Activated naive CD4-positive, alpha-beta T cell treated with Interleukin-2 at 50 U/mL for 16 hours (primary cell): Measurements from ENCODE around the gene WDR82.

Experiments
- DNase-seq: peaks from one replicate; pipeline ENCODE4 v3.0.0-alpha.2; 2020

Gene WDR82

GRCh38 chr3:52236424-52236886 is 42.0 kb downstream of the WDR82 start:
- DNase-seq = no peak

GRCh38 chr3:52234516-52235447 is 43.7 kb downstream of the WDR82 start:
- DNase-seq = no peak

- DNase-seq = no peak
Observed at GRCh38 chr3:52233968-52234367, 44.5 kb downstream of the WDR82 start.

- no peak for DNase-seq
Observed at GRCh38 chr3:52233108-52233591, 45.3 kb downstream of the WDR82 start.

- DNase-seq = peak; percentile 37
Observed at GRCh38 chr3:52232279-52233107, 46.0 kb downstream of the WDR82 start.

- DNase-seq = peak; percentile 90
Observed at GRCh38 chr3:52231502-52232278, 46.8 kb downstream of the WDR82 start.

- DNase-seq = no peak
Observed at GRCh38 chr3:52230889-52231499, 47.5 kb downstream of the WDR82 start.

- no peak for DNase-seq
Observed at GRCh38 chr3:52230461-52230860, 48.0 kb downstream of the WDR82 start.

GRCh38 chr3:52229656-52230055 is 48.8 kb downstream of the WDR82 start:
- no peak for DNase-seq

- no peak for DNase-seq
Observed at GRCh38 chr3:52228751-52229291, 49.6 kb downstream of the WDR82 start.

GRCh38 chr3:52228266-52228665 is 50.2 kb downstream of the WDR82 start:
- no peak for DNase-seq

GRCh38 chr3:52227766-52228165 is 50.7 kb downstream of the WDR82 start:
- DNase-seq = no peak

- DNase-seq = no peak
Observed at GRCh38 chr3:52227117-52227516, 51.3 kb downstream of the WDR82 start.

GRCh38 chr3:52226229-52226817 is 52.1 kb downstream of the WDR82 start:
- DNase-seq = no peak

GRCh38 chr3:52225452-52226228 is 52.8 kb downstream of the WDR82 start, which contains the start of gene TLR9:
Gene TLR9 (minus strand): TSS chr3:52225645. CDS start chr3:52225529, 116 bp downstream.
- no peak for DNase-seq

- DNase-seq = no peak
Observed at GRCh38 chr3:52223449-52224408, 54.7 kb downstream of the WDR82 start.

- DNase-seq = no peak
Observed at GRCh38 chr3:52222319-52223221, 55.9 kb downstream of the WDR82 start.
